Globus pallidus (tissue), 1 donor: ENCODE results near the gene NFASC.

ENCODE experiments used
- DNase-seq: peaks from one replicate; pipeline ENCODE4 v3.0.0-alpha.2; 2015; ENCODE audit warnings: low spot score

Gene NFASC

DNA sequence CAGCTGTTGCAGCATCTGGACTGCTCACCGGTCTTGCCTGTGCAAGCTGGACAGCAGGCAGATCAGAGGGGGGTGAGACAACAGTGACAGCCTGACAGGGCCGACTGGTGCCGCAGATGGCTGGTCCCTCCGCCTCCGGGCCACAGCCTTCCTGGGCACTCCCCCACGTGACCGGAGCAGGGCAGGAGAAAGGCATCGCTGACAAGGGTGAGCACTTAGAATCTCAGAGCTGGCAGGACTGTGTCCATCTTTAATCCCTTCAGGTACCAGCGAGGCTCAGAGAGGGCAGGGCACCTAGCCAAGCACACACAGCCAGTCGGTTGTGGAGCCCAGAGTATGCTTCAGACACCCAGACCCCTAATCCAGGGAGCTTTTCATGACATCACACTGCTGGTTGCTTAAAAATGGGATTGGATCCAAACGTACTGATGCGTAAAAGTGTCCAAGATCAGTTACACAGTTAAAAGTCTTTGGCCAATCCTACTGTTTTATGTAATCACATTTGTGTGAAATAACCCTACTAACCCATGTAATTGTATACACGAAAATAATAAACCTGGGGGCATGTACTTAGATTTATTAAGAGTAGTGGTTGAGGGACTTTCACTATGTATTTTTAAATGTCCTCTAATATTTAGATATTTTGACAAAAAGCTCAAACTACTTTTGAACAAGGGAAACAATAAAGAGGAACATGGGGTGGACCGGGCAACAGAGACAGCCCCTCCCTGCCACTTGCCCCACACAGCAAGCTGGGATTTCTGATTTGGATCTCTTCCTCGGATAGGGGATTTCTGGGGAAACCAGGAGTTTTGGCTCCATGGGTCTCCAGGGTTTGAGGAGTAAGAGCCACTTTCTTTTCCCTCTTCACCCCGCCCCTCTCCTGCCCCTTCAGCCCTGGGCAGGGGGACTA, 171.6 kb downstream of the NFASC start:
- peak; percentile 84 for DNase-seq

DNA sequence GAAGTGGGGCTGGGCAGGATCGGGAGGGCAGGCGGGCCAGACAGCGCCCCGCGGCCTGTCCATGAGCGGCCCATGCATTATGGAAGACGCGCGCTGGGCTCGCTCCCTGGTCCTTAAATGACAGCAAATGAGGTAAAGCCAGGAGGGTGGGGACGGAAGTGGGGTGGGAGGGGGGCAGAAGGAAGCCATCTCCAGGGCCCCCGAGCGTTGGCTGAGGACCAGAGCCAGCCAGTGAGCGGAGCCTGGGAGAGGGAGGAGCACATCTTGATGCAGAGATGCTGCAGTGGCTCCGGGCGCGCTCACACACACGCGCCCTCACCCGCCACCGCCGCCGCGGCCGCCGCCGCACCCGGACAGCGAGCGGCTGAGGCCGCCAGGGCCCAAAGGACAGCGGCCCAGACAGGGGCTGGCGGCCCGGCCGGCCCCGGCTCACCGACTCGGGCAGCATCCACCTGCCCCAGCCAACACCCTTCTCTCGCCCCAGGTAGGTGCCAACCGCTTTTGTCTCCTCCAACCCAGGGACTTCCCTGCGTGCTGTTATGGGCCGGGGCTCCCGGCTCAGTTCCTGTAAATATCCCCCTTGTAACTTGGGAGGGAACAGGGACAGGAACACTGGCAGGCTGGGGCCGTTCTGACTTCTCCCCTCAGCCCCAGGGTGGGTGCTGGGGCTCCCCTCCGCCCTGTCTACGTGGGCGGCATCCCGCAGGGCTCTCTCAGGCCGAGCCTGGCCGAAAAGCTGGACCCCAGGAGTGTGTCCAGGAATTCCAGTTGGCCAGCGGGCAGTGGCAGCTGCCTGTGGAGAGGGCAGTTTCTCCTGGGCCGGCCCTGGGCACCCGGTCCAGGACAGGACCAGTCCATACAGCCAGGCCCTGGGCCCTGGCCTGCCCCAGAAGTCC, 172.5 kb downstream of the NFASC start, which contains the start of gene CNTN2:
CNTN2 (plus strand) TSS at position 302 of the 896 bp plus-strand sequence. CDS start 9,974 bp downstream, outside the sequence.
- peak; percentile 94 for DNase-seq

DNA sequence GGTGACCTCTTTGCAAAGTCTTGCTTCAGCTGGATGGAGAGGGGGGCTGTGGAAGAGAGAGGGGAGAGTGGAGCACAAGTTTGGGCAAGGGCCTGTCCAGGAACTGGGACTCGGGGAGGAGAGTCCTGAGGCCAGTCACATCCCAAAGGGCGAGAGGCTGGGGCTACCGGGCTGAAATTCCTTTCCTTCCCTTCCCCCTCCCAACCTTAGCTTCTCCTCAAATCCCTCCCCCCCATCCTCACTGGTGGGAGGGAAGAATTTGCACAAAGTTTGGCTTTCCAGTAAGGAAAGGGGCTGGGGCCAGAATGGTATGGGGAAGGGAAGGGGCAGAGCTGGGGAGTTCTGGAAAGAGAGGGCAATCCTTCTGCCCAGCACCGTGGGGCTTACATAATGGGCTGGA, 173.2 kb downstream of the NFASC start:
- no peak for DNase-seq

DNA sequence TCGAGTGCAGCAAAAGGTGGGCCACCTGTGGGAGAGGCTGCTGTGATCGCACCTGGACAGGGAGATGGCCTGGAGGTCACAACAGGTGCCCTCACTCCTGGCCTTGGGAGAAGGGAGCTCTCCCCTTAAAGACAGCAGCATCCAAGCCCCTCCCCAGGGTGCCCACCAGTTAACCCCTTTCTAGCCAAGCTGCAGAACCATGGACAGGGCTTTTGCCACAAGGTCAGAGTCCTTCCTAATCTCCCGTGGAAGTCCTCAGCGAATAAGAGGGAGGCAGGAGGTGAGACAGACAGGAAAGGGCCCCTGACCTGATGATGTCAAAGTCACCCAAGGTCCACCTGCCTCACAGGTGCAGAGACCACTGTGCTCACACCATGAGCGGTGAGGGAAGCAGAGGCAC, 174.1 kb downstream of the NFASC start:
- DNase-seq, result no peak

DNA sequence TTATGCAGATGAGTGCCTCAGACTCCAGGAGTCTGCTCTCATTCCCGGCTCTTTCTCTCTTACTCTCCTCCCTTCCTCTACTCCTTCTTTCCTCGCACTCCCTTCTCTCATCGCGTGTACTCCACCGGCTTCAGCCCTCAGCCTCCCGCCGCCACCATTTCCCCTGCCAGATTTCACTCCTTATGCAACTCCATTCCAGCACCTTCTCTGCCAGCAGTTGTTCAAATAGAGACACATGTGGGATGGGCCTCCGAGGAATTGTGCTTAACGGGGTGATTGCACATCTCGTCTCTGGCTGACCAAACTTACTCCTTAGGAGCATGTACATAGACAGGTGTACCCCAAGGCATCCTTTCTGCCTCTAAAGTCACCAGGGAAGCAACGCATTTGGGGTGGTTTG, 174.5 kb downstream of the NFASC start:
- no peak for DNase-seq

DNA sequence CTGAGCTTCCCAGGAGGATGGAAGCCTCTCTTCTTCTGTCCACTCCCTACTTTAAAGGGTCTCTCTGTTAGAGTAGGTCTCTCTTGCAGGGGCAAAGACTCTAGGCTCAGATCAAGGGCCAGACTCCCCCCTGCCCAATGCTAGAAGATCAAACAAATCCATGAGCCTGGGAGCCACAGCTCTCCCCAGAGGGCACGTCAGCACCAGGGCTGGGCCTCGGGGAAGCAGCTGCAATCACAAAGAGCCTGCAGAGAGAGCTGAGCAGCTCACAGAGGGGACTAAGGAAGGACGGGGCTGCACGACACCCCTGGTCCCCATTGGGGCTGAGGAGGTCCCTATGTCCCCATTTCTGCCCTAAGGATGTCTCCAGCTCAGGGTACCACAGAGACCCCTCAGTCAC, 176.2 kb downstream of the NFASC start:
- peak; percentile 89 for DNase-seq

DNA sequence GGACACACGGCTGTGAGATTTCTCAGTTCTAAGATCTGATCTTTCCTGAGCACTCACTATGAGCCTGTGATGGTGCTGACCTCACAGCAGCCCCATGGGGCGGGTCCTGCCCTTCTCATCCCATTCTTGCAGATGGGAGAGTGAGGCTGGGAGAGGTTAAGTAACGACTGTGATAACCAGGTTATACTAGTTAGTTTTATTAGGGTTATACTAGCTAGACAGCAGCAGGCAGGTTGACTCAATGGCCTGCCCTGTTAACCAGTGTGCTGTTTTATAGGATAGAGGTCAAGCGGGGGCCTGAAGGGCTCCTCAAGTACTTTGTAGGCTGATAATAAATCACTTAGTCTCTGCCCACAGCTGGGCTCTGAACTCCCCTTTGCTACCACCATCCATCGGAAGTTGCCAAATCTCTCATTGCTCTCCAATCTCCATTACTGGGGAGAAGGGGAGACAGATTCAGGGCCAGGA, 177.1 kb downstream of the NFASC start:
- peak; percentile 79 for DNase-seq

DNA sequence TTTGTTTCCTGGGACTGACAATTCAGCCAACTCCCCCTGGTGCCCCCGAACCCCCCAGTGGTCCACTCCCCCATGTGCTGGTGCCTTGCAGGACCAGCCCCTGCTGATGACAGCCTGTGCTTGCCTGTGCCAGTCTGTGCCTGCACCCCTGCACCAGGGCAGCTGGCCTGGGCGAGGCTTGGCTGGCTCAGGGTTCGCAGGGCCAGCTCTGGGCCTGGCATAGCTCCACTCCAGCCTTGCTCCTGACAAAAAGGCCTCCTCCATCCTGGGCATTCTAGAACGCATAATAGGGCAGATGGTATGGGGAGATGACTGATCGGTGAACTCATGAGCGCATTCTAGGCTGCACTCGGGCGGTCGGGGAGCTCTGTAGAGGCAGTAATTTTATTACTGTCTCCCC, 177.7 kb downstream of the NFASC start:
- peak; percentile 98 for DNase-seq

DNA sequence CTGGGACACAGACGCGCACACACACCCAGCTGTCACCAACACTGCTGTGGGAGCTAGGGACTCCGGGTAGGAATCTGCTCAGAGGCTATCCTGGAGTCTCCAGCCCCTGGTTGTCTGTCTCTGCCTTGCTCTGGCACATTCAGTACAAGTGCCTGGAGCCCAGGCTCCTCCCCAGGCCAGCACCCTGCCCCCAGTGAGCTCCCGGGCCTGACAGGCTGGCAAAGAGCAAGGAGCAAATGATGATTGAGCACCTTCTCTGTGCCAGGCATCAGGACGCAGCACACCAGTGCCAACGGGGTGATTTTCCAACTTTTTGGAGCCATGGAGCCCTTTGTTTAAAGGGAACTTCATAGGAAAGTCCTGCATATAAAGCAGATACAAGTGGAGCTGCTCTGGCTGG, 178.8 kb downstream of the NFASC start:
- DNase-seq, result peak; percentile 79

DNA sequence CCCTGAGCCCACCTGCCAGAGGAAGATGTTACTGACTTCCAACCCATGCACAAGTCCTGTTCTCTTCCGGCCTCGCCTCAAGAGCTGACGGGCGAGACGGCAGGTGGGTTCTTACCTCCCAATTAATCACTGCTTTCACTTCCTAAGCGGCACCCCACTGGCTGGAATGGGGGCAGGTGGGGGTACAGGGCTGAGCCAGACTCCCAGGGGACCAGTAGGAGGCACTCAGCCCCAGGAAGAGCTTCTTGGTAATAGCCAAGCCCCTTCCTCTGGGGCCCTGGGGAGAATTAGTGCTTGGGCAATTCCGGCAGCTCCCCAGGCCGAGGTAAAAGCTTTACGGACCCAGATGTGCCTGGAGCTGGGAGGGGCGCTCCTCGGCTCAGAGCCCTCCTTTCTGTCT, 182.0 kb downstream of the NFASC start:
- DNase-seq, result no peak

DNA sequence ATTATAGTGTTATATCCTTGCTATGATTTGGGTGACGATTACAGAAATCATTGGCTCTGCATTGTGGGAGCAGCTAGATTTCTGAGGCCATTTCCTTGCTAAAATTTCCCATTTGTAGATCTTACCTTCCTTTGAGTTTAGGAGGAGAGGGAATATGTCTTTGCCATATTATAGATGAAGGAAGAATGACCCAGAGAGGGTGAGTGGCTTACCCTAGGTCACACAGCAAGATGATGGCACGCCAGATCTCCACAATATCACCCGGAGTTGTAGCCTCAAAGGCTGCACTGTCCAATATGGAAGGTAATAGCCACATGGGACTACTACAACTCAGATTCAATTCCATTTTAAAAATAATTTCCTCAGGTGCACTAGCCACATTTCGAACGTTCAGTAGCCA, 182.6 kb downstream of the NFASC start:
- DNase-seq, result no peak

DNA sequence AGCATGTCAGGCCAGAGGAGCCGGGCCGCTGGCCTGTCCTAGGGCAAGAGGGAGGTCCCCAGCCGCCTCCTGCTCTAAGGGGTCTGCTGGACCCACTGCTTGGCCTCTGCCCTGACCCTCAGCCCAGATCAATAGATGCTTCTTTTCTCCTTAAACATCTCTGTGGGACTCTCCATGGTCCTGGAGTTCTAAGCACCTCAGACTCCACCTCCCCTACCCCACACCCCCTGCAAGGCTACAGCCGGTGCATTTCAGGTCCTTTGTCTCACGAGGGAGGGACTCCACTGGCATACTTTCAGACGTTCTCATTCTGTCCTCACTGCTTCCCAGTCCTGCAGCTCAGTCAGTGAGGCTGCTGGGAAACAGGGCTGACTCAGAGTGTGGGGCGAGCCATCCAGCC, 183.4 kb downstream of the NFASC start:
- no peak for DNase-seq

DNA sequence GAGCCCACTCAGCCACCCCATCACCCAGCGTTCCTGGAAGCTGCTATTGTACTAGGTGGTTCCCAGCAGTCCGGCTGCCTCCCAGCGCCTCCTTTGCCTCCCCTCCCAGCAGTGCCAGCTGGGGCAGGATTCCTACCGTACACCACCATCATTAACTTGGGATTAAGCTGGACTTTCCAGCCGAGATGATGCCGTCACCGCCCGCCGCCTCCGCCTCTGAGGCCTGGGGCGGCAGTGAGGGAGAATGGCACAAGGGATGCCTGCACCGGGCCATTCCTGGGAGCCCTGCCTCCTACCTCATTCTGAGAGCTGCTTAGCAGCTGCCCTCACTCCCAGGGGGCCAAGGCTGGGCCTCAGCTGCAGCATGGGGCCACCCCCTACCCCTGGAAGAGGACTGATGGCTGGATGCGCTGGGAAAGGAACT, 185.5 kb downstream of the NFASC start:
- DNase-seq, result peak; percentile 56

DNA sequence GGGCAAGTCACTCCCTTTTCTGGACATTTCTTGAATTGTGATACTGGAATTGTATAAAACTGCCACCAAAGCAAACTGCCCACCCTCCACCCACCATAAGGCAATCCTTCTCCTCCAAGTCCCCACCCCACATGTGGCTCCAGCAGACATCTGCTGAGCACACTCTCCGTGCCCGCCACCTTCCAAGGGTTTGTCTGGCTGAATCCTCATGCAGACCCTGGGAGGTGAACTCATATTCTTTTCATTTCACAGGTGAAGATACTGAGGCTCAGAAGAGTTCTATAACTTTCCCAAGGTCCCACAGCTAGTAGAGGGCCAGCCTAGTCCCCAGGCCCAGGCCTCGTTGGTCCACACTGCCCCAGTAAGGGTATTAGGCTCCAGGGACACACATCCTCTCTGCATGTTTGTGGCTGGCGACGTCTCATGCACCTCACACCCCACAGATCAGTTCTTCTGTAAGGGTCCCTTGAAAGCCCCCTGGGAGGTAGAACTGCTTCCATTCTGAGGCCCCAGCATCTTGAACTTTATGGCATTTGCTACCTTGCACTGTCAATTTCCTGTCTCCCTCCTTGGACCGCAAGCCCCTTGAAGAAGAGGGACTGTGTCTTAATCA, 186.4 kb downstream of the NFASC start:
- no peak for DNase-seq

DNA sequence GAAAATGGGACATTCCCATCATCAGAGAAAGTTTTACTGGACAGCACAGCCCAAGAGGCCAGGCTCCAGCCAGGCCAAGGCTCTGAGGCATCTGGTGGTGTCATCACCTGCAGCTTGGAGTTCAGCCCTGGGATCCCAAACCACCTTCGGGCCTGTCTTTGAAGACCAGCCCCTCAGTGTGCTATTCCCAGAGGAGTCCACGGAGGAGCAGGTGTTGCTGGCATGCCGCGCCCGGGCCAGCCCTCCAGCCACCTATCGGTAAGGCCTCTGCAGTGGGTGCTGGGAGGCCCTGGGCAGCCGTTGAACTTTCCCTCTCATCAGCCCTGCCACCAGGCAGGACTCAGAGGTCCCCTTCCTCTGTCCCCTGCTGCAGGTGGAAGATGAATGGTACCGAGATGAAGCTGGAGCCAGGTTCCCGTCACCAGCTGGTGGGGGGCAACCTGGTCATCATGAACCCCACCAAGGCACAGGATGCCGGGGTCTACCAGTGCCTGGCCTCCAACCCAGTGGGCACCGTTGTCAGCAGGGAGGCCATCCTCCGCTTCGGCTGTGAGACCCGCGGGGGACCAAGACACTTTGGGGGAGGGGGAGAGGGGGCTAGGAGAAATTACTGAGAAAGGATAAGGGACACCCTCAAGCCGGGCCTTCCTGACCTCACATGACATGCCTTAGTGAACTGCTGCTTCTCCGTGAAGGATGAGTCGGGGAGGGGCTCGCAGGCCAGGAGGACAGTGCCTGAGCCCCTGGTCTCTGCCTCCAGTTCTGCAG, 187.3 kb downstream of the NFASC start:
- DNase-seq, result no peak

DNA sequence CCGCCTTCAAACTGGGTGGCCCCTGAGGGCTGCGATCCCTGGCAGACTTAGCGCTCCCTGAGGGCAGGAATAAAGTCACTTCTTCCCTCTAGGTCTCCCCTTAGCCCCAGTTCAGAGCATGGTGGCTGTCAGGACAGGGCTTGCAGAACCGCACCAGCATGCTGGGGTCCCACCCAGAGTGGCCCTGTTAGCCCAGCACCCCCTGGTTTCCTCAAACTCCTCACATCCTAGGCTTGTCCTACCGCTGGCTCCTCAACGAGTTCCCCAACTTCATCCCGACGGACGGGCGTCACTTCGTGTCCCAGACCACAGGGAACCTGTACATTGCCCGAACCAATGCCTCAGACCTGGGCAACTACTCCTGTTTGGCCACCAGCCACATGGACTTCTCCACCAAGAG, 188.2 kb downstream of the NFASC start:
- DNase-seq, result no peak

DNA sequence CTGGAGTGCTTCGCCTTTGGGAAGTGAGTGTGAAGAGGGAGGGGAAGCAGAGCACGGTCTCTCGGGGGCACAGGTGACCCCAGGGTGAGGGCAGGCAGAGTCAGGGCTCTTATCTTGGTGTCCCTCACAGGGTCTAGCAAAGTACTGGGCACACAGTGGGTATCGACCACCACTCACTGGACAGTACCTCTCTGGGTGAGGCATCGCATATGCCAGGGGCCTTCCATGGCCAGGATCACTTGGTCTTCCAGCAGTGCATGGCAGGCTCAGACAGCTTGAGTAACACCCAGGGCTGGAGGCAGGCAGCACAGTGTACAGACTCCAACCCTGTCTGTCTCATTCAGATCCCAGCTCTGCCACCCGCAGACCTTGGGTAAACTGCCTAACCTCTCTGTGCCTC, 189.0 kb downstream of the NFASC start:
- no peak for DNase-seq

DNA sequence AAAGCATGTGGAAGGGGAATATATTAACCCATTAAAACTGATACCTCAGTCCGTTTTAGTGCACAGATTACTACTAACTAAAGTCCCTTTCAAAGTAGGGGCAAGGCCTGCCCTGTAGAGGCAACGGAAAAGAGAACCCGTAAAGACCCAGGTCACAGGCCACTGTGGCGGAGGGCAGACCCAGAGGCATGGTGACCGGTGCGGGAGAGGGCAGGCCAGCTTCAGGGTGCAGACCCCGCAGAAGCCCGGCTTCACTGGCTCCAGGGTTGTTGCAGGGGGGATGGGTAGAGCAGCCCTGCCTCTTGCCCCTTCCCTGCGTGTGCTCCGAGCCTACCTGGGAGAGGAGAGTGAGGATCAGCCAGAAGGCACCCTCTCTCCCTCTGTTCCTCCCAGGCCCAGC, 190.1 kb downstream of the NFASC start:
- no peak for DNase-seq

DNA sequence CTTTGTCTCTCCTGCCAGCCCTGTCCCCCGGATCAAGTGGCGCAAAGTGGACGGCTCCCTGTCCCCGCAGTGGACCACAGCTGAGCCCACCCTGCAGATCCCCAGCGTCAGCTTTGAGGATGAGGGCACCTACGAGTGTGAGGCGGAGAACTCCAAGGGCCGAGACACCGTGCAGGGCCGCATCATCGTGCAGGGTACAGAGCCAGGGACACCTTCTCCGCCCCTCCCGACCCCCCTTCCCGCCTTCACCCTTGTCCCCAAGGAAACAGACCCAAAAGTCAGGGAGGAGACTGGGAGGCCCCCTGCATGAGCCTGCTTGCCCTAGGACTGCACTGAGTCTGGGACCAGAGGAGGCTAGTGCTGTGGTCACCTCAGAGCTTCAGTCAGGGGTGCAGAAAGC, 190.6 kb downstream of the NFASC start:
- no peak for DNase-seq

DNA sequence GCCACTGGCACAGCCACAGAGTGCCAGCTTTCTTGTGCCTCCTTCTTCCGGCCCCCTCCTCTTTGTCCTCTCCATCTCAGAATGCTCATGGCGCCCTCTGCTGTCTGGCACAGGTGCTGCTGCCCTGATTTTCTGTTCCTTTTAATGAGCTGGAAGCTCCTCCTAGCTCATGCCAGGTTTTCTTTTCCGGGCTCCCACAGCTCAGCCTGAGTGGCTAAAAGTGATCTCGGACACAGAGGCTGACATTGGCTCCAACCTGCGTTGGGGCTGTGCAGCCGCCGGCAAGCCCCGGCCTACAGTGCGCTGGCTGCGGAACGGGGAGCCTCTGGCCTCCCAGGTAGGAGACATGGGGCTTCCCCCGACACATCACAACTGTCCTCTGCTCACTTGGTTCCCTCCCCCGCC, 191.0 kb downstream of the NFASC start:
- peak; percentile 86 for DNase-seq

DNA sequence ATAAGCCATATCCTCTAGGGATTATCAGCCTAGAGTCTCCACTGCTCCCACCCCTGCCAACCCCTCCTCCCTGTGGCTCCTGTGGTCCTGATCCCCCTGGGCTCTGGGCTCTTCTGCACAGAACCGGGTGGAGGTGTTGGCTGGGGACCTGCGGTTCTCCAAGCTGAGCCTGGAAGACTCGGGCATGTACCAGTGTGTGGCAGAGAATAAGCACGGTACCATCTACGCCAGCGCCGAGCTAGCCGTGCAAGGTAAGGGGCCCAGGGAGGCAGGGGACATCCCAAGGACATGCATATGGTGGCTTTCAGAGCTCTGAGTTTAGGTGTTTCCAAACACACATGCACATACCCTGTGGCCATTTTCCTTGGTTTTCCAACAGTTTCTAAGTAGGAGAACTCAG, 191.7 kb downstream of the NFASC start:
- no peak for DNase-seq

DNA sequence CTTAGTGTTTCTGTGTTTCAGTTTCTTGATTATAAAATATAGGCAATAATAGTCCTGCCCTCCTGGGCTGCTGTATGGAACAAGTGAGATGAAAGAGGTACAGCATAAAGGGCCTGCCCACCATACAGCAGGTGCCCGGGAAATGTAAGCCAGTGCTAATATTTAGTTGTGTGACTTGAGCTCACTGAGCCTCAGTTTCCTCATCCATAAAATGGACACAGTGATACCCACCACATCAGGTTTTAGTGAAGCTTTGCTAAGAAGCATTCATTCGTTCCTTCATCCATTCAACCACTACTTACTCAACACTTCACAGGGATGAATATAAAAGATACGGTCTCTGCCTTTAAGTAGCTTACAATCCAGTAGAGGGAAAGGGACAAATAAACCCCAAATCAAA, 192.2 kb downstream of the NFASC start:
- DNase-seq, result no peak
